Smooth muscle cell of trachea (primary cell): ENCODE data around the gene MR1. TPM values are rescaled to one million over a fixed set of nuclear protein-coding genes. Genes with fewer than 3 reads are reported as not detected.

Experiments used
- total RNA-seq: library from RNA; depleted of rRNA; stranded (reverse); fragments of >200 nt; gene quantifications from 2 replicates; pipeline ENCODE4 v1.2.1, GENCODE V29; 2014

The MR1 gene
- total RNA-seq, result 27.6 and 41.2 TPM in 2 replicates

GRCh38 chr1:181033799-181034451, at the start of gene MR1:
MR1 (plus strand) TSS chr1:181033983; CDS start chr1:181034008, 25 bp downstream.

GRCh38 chr1:181088079-181089016, 54.6 kb downstream of the MR1 start, which contains the start of gene IER5:
IER5 (plus strand) TSS chr1:181088700; CDS start chr1:181088903, 203 bp downstream.

Other genes with a start within 250 kb of the MR1 start
- 9.6 and 13.7 TPM in 2 replicates for gene KIAA1614, start 121.1 kb upstream of the MR1 start, total RNA-seq
- gene STX6, start 11.1 kb upstream of the MR1 start, total RNA-seq, result 22.0 and 32.6 TPM in 2 replicates
- 25.9 and 39.7 TPM in 2 replicates for gene IER5, start 54.7 kb downstream of the MR1 start, total RNA-seq